ENCODE results near the gene PREB.
"Not testable (repeated sequence)": the region's sequence is repeated elsewhere in the genome, so short reads cannot be mapped to it uniquely, and the experiment has no call there.

PREB gene

DNA sequence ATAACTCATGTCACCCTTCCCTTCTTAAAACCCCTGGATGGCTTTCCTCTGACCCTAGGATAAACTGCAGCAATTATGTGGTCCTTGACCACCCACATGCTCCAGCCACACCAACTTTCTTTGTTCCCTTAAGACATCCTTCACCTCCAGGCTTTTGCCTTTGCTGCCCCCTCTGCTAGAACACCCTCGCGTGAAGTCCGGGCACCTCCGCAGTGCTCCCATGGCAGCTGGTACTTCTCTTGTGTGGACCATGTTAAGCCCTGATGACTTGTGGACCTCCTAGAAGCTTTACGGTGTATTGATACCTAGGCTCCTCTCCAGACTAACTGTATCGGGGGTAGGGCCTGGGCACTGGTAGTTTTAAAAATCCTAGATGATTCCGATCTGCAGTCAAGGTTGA lies 11.6 kb downstream of the PREB start:
- Histone ChIP-seq H3K27me3 (ENCODE audit: insufficient read depth, low read length, poor library complexity) (peaks cover 5% of the 10 kb centered on the region), H2AFZ (ENCODE audit: low read depth, low read length) (no peak overlapping the region), H3K4me2 (ENCODE audit: insufficient read depth, low read length) (no peak overlapping the region)

DNA sequence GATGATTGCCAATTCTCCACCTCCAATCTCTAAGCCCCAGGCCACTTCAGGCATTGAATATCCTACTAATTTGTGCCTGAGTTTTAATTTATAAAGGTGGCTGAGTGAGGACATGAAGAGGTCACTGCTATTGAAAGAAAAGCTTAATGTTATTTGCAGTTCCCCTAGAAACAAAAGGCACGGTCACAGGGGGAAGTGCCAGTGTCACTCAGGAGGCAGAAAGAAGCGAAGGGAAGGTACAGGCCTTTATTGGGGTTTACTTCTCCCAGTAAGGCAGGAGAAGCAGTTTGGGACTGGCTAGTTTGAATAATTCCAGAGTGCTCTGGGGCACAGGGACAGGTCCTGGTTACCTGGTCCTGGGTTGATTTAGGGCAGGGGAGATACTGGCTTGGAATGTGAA lies 12.5 kb downstream of the PREB start:
- H3K27me3 ChIP-seq (ENCODE audit: insufficient read depth, low read length, poor library complexity): peaks cover 5% of the 10 kb centered on the region
- H3K9me3 ChIP-seq (ENCODE audit: insufficient read depth, low read length, severe bottlenecking): no peaks in the 10 kb centered on the region
- no peak overlapping the region for H2AFZ ChIP-seq (ENCODE audit: low read depth, low read length)
- no peaks in the 10 kb centered on the region for H4K20me1 ChIP-seq (ENCODE audit: insufficient read depth, low read length)
- no peak overlapping the region for H3K4me3 ChIP-seq (ENCODE audit: low read depth in 1 of 2, low read length in 2 of 2)
- H3K9ac ChIP-seq (ENCODE audit: low read depth, low read length): no peak overlapping the region
- H3K36me3 ChIP-seq (ENCODE audit: insufficient read depth, low read length): no peaks in the 10 kb centered on the region
- DNase-seq: no peak
- H3K4me1 ChIP-seq (ENCODE audit: insufficient read depth, low read length): no peaks in the 10 kb centered on the region
- H3K27ac ChIP-seq (ENCODE audit: low read length): no peak overlapping the region
- no peak for TF ChIP-seq EZH2 (IDR thresholded peaks at IDR 0.05; ENCODE audit: borderline replicate concordance, low read depth, low read length, severe bottlenecking)
- TF ChIP-seq, protein P1, sequence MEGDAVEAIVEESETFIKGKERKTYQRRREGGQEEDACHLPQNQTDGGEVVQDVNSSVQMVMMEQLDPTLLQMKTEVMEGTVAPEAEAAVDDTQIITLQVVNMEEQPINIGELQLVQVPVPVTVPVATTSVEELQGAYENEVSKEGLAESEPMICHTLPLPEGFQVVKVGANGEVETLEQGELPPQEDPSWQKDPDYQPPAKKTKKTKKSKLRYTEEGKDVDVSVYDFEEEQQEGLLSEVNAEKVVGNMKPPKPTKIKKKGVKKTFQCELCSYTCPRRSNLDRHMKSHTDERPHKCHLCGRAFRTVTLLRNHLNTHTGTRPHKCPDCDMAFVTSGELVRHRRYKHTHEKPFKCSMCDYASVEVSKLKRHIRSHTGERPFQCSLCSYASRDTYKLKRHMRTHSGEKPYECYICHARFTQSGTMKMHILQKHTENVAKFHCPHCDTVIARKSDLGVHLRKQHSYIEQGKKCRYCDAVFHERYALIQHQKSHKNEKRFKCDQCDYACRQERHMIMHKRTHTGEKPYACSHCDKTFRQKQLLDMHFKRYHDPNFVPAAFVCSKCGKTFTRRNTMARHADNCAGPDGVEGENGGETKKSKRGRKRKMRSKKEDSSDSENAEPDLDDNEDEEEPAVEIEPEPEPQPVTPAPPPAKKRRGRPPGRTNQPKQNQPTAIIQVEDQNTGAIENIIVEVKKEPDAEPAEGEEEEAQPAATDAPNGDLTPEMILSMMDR (IDR thresholded peaks at IDR 0.05; ENCODE audit: borderline replicate concordance, extremely low read depth, low read length, poor library complexity, severe bottlenecking): no peak
- no peak for ATAC-seq (ENCODE audit: insufficient read depth, low read depth)
- no peak overlapping the region for H3K4me2 ChIP-seq (ENCODE audit: insufficient read depth, low read length)
- H3K79me2 ChIP-seq (ENCODE audit: insufficient read depth, low read length): no peaks in the 10 kb centered on the region

More for the DNA sequence above, 11.6 kb downstream of the PREB start:
- Histone ChIP-seq H3K4me1 (ENCODE audit: insufficient read depth, low read length) (no peaks in the 10 kb centered on the region), H3K36me3 (ENCODE audit: insufficient read depth, low read length) (no peaks in the 10 kb centered on the region), H3K27ac (ENCODE audit: low read length) (no peak overlapping the region), H3K4me3 (ENCODE audit: low read depth in 1 of 2, low read length in 2 of 2) (no peak overlapping the region), H3K9ac (ENCODE audit: low read depth, low read length) (no peak overlapping the region), H3K9me3 (ENCODE audit: insufficient read depth, low read length, severe bottlenecking) (no peaks in the 10 kb centered on the region), H4K20me1 (ENCODE audit: insufficient read depth, low read length) (no peaks in the 10 kb centered on the region), H3K79me2 (ENCODE audit: insufficient read depth, low read length) (no peaks in the 10 kb centered on the region)
- ATAC-seq (ENCODE audit: insufficient read depth, low read depth) (no peak), DNase-seq (no peak)
- TF ChIP-seq EZH2 (IDR thresholded peaks at IDR 0.05; ENCODE audit: borderline replicate concordance, low read depth, low read length, severe bottlenecking): no peak
- TF ChIP-seq, protein P1 (IDR thresholded peaks at IDR 0.05; ENCODE audit: borderline replicate concordance, extremely low read depth, low read length, poor library complexity, severe bottlenecking): no peak

DNA sequence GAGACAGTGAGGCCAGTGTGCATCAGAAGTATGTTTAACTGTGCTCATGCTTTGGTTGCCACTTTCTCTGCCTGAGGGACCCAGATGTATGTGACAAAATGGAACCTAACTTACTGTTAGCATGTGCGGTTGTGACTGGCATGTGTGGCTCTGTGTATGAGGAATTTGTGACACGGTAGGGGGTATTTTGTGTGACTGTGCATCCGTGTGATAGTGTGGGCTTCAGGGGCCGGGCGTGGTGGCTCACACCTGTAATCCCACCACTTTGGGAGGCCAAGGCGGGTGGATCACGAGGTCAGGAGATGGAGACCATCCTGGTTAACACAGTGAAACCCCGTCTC lies 15.1 kb downstream of the PREB start:
- not testable (repeated sequence) for H4K20me1 ChIP-seq (ENCODE audit: insufficient read depth, low read length); ATAC-seq (ENCODE audit: insufficient read depth, low read depth); H3K27me3 ChIP-seq (ENCODE audit: insufficient read depth, low read length, poor library complexity); H3K36me3 ChIP-seq (ENCODE audit: insufficient read depth, low read length); H3K4me1 ChIP-seq (ENCODE audit: insufficient read depth, low read length); H3K4me2 ChIP-seq (ENCODE audit: insufficient read depth, low read length); H3K9me3 ChIP-seq (ENCODE audit: insufficient read depth, low read length, severe bottlenecking); H3K27ac ChIP-seq (ENCODE audit: low read length); H2AFZ ChIP-seq (ENCODE audit: low read depth, low read length); DNase-seq; H3K9ac ChIP-seq (ENCODE audit: low read depth, low read length); H3K4me3 ChIP-seq (ENCODE audit: low read depth in 1 of 2, low read length in 2 of 2); H3K79me2 ChIP-seq (ENCODE audit: insufficient read depth, low read length)

DNA sequence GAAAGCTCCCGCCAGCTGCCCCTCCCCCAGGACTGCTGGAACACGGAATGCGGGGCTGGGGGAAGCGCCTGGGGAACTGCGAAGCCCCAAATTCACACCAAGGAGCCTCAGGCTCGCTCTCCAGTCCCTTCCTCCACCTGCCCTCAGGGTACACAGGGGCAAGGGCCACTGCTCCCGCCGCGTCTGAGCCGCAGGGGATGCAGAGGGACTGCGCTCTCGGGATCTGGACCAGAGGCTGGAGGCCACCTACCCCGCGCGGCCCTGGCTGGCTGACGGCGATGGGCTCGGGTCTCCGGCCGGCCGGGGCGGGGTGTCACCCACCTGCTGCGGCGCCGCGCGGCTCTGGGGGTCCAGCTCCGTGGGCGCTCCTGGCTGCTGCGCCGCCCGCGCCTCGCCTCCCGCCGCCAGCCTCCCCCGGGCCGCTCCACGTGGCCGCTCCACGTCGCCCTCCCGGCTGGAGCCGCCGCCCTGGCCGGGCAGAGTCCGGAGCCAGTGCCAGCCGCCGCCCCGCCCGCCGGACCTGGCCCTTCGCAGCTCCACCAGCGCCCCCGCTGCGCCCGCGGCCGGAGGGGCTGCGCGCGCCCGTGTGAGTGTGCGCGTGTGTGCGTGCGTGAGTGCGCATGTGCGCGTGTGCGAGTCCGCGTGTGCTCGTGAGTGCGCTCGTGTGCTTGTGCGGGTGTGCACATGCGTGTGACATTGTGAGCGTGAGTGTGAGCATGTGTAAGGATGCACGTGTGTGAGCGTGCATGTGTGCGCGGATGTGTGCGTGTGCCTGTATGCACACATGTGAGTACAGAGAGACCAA lies 15.7 kb downstream of the PREB start, which contains the start of gene CGREF1:
Gene CGREF1 (minus strand): TSS at position 604 of the 805 bp plus-strand sequence. CDS start 14,762 bp downstream, outside the sequence.
- Histone ChIP-seq H3K9me3 (ENCODE audit: insufficient read depth, low read length, severe bottlenecking) (no peaks in the 10 kb centered on the region), H2AFZ (ENCODE audit: low read depth, low read length) (no peak within 1 kb of the TSS), H3K27me3 (ENCODE audit: insufficient read depth, low read length, poor library complexity) (peaks cover 5% of the 10 kb centered on the region), H3K79me2 (ENCODE audit: insufficient read depth, low read length) (no peaks in the 10 kb centered on the region), H3K4me3 (ENCODE audit: low read depth in 1 of 2, low read length in 2 of 2) (no peak within 1 kb of the TSS), H4K20me1 (ENCODE audit: insufficient read depth, low read length) (no peaks in the 10 kb centered on the region), H3K4me2 (ENCODE audit: insufficient read depth, low read length) (no peak within 1 kb of the TSS), H3K27ac (ENCODE audit: low read length) (no peak within 1 kb of the TSS), H3K9ac (ENCODE audit: low read depth, low read length) (no peak within 1 kb of the TSS), H3K36me3 (ENCODE audit: insufficient read depth, low read length) (no peaks in the 10 kb centered on the region), H3K4me1 (ENCODE audit: insufficient read depth, low read length) (no peaks in the 10 kb centered on the region)
- ATAC-seq (ENCODE audit: insufficient read depth, low read depth) (no peak), DNase-seq (no peak)
- no peak for TF ChIP-seq EZH2 (IDR thresholded peaks at IDR 0.05; ENCODE audit: borderline replicate concordance, low read depth, low read length, severe bottlenecking)
- TF ChIP-seq, protein P1 (IDR thresholded peaks at IDR 0.05; ENCODE audit: borderline replicate concordance, extremely low read depth, low read length, poor library complexity, severe bottlenecking): no peak

Data from DND-41 (cell line).